NT2/D1 (cell line): ENCODE data around the gene CATSPERZ.

ENCODE experiments used
- YY1 ChIP-seq: IDR thresholded peaks from 2 replicates; pipeline ENCODE4 v1.6.1; 2011; ENCODE audit not compliant: insufficient read length, insufficient read depth
- ZNF274 ChIP-seq: IDR thresholded peaks from 2 replicates; pipeline ENCODE4 v1.6.1; 2011; ENCODE audit warnings: mild to moderate bottlenecking, low read depth, low read length

GRCh38 chr11:64352099-64352994 lies 52.2 kb downstream of the CATSPERZ start:
- TF ChIP-seq ZNF274, result no peak
- TF ChIP-seq YY1, result no peak
